A673 (cell line): ENCODE results near the gene ZNF396. TPM values are rescaled to one million over a fixed set of nuclear protein-coding genes. Genes with fewer than 3 reads are reported as not detected.

ENCODE experiments used
- BruUV-seq: library from RNA; stranded (reverse); fragments of 400-500 nt; replicated peaks from 2 replicates; lab custom pipeline; 2021; lab: Mats Ljungman, UMichigan
- CTCF ChIA-PET: fragments of 300-600 bp; sonication (Branson Sonifier 250); formaldehyde crosslinking; loops from one replicate; lab custom pipeline; 2022; ENCODE audit warnings: antibody characterized with exemption; lab: Charles Lee
- POLR2A ChIA-PET: fragments of 300-600 bp; sonication (Branson Sonifier 250); formaldehyde crosslinking; loops from one replicate; lab custom pipeline; 2022; ENCODE audit warnings: antibody characterized with exemption; ENCODE audit not compliant: low non-redundant PET; lab: Charles Lee
- DNase-seq: peaks from one replicate; pipeline ENCODE4 v3.0.0-alpha.2; 2015; ENCODE audit warnings: low spot score
- H3K27ac ChIP-seq: fragments of 200-600 bp; sonication (generic); 2 replicates; pipeline ENCODE4 v1.5.1; 2016; ENCODE audit warnings: mixed run types, low read depth, mild to moderate bottlenecking, mixed read lengths, antibody characterized with exemption, low read length; ENCODE audit not compliant: poor library complexity, severe bottlenecking
- H3K27me3 ChIP-seq: fragments of 200-600 bp; sonication (generic); replicated peaks from 2 replicates; pipeline ENCODE4 v1.6.1; 2017; ENCODE audit warnings: mixed run types, low read depth, mild to moderate bottlenecking, mixed read lengths, antibody characterized with exemption, low read length; ENCODE audit not compliant: insufficient read depth, poor library complexity
- H3K36me3 ChIP-seq: fragments of 200-600 bp; sonication (generic); 2 replicates; pipeline ENCODE4 v1.6.1; 2016; ENCODE audit warnings: mixed run types, mild to moderate bottlenecking, mixed read lengths, antibody characterized with exemption, low read length; ENCODE audit not compliant: insufficient read depth, poor library complexity, severe bottlenecking
- H3K4me1 ChIP-seq: fragments of 200-600 bp; sonication (generic); 2 replicates; pipeline ENCODE4 v1.6.1; 2017; ENCODE audit warnings: mixed run types, mild to moderate bottlenecking, mixed read lengths, antibody characterized with exemption, low read length; ENCODE audit not compliant: insufficient read depth, poor library complexity, severe bottlenecking
- H3K4me3 ChIP-seq: fragments of 200-600 bp; sonication (generic); 2 replicates; pipeline ENCODE4 v1.5.1; 2016; ENCODE audit warnings: low read depth, mixed run types, mild to moderate bottlenecking, mixed read lengths, low read length; ENCODE audit not compliant: poor library complexity, severe bottlenecking
- H3K9me3 ChIP-seq: fragments of 200-600 bp; sonication (generic); 2 replicates; pipeline ENCODE4 v1.6.1; 2016; ENCODE audit warnings: mixed run types, low read depth, mild to moderate bottlenecking, mixed read lengths, antibody characterized with exemption, low read length; ENCODE audit not compliant: poor library complexity, severe bottlenecking
- CTCF ChIP-seq: fragments of 300-800, 200-600 bp; sonication (generic); conservative IDR thresholded peaks from 2 replicates; pipeline ENCODE4 v1.5.1; 2017; ENCODE audit warnings: low read depth, mild to moderate bottlenecking, antibody characterized with exemption, low read length, moderate library complexity, mixed read lengths
- EZH2 ChIP-seq: fragments of 200-600 bp; sonication (generic); IDR thresholded peaks from 2 replicates; pipeline ENCODE4 v1.6.1; 2017; ENCODE audit warnings: borderline replicate concordance, low read depth, mild to moderate bottlenecking, mixed read lengths, antibody characterized with exemption, low read length; ENCODE audit not compliant: poor library complexity, severe bottlenecking
- intact Hi-C: fragments of 100-400 bp; cut with micrococcal nuclease; formaldehyde crosslinking; loops from one replicate; pipeline ENCODE4 v1.10.0; 2022; ENCODE audit not compliant: unreplicated experiment
- total RNA-seq: library from RNA; stranded (reverse); gene quantifications from 2 replicates; pipeline ENCODE4 v1.2.3, GENCODE V29; 2021

Gene ZNF396
- total RNA-seq, 1 experiment from 2014 or later, result 0.84 TPM

DNA sequence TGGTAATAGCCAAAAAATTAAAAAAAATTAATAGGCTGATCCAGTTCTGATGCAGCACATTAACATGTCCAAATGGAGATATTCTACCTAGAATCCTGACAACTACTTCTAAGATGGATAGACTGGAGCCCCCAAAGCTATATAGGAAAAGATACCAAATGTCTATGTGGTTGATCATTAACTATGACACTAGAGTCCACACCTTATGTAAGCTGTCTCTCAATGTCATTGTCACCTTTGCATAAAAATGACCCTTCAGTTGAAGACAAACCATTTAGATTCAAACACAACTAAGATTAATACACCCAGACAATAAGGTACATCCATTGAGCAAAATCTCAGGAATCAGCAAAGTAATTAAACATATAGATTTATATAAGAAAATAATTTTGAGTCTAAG is 14.6 kb downstream of the ZNF396 start:
- no peak for DNase-seq
- Histone ChIP-seq H3K4me1 (no peaks in the 10 kb centered on the region), H3K27me3 (no peaks in the 10 kb centered on the region), H3K9me3 (no peaks in the 10 kb centered on the region), H3K4me3 (no peak overlapping the region), H3K36me3 (no peaks in the 10 kb centered on the region), H3K27ac (no peak overlapping the region)
- no peak for TF ChIP-seq EZH2
- no peak for TF ChIP-seq CTCF
- ChIA-PET POLR2A (no interaction called here), CTCF (no interaction called here)
- no TSS peak for BruUV-seq
- intact Hi-C loops, result no loop called here

- DNase-seq, result no peak
- Histone ChIP-seq H3K27me3 (no peaks in the 10 kb centered on the region), H3K9me3 (no peaks in the 10 kb centered on the region), H3K36me3 (no peaks in the 10 kb centered on the region), H3K4me1 (no peaks in the 10 kb centered on the region), H3K4me3 (no peak overlapping the region), H3K27ac (no peak overlapping the region)
- intact Hi-C loops, result no loop called here
- no peak for TF ChIP-seq EZH2
- TF ChIP-seq CTCF, result no peak
- BruUV-seq, result no TSS peak
- POLR2A ChIA-PET, result no interaction called here
- CTCF ChIA-PET, result no interaction called here
Measured at GRCh38 chr18:35361570-35362321, 15.4 kb downstream of the ZNF396 start.

- BruUV-seq, result no TSS peak
- TF ChIP-seq EZH2 (no peak), CTCF (peak; percentile 80)
- no peaks in the 10 kb centered on the region for H3K27me3 ChIP-seq
- DNase-seq, result peak; percentile 75
- no peaks in the 10 kb centered on the region for H3K36me3 ChIP-seq
- POLR2A ChIA-PET, result no interaction called here
- intact Hi-C loops, result loop anchor here (2.0 to 10.0 kb wide), 2 partner anchors 124 to 350 kb away; no protein-coding TSS in a partner anchor
- no peaks in the 10 kb centered on the region for H3K4me1 ChIP-seq
- no peaks in the 10 kb centered on the region for H3K9me3 ChIP-seq
- no peak overlapping the region for H3K4me3 ChIP-seq
- CTCF ChIA-PET, result interaction anchor here (0.5 to 1.2 kb wide), 7 partner anchors 82 to 402 kb away, joined by 3 to 5 read pairs (median 3); no protein-coding TSS in a partner anchor
- H3K27ac ChIP-seq, result no peak overlapping the region
Measured at GRCh38 chr18:35355140-35355618, 22.0 kb downstream of the ZNF396 start.
